MM.1S (cell line): ENCODE measurements around the gene SNTG2.

Experiments used
- EZH2 ChIP-seq: fragments of 300-600 bp; sonication (generic); optimal IDR thresholded peaks from 2 replicates; pipeline ENCODE3; 2017; ENCODE audit warnings: low read depth, mild to moderate bottlenecking, antibody characterized with exemption, low read length, mixed read lengths
- EZH2phosphoT487 ChIP-seq: fragments of 300-600 bp; sonication (generic); IDR thresholded peaks from 2 replicates; pipeline ENCODE4 v1.6.1; 2018; ENCODE audit warnings: antibody characterized with exemption, low read length
- TF ChIP-seq, protein P1 (sequence below): fragments of 300-600 bp; sonication (generic); IDR thresholded peaks from 2 replicates; pipeline ENCODE4 v1.5.1; 2016; ENCODE audit warnings: antibody characterized with exemption, low read length, mixed read lengths

GRCh38 chr2:1132328-1132969, 181.8 kb downstream of the SNTG2 start:
- TF ChIP-seq, protein P1, sequence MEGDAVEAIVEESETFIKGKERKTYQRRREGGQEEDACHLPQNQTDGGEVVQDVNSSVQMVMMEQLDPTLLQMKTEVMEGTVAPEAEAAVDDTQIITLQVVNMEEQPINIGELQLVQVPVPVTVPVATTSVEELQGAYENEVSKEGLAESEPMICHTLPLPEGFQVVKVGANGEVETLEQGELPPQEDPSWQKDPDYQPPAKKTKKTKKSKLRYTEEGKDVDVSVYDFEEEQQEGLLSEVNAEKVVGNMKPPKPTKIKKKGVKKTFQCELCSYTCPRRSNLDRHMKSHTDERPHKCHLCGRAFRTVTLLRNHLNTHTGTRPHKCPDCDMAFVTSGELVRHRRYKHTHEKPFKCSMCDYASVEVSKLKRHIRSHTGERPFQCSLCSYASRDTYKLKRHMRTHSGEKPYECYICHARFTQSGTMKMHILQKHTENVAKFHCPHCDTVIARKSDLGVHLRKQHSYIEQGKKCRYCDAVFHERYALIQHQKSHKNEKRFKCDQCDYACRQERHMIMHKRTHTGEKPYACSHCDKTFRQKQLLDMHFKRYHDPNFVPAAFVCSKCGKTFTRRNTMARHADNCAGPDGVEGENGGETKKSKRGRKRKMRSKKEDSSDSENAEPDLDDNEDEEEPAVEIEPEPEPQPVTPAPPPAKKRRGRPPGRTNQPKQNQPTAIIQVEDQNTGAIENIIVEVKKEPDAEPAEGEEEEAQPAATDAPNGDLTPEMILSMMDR: no peak
- TF ChIP-seq EZH2 (no peak), EZH2phosphoT487 (no peak)
